Upper lobe of left lung (tissue), 4 donors: ENCODE results near the gene UBAC1.

Experiments
- EP300 ChIP-seq, 4 donors: sonication (generic); formaldehyde crosslinking; IDR thresholded peaks; one replicate each; pipeline ENCODE4 v1.5.1; 2017; ENCODE audit warnings: antibody characterized with exemption in 4 of 4, control low read depth in 2 of 4
- POLR2A ChIP-seq, 4 donors: fragments of 450-650 bp; IDR thresholded peaks; one replicate each; pipeline ENCODE4 v1.5.1; 2016 to 2017; ENCODE audit warnings: antibody characterized with exemption in 4 of 4, mild to moderate bottlenecking in 2 of 4
- POLR2AphosphoS5 ChIP-seq, 2 donors: sonication (generic); formaldehyde crosslinking; IDR thresholded peaks; one replicate each; pipeline ENCODE4 v1.5.1; 2017; ENCODE audit warnings: antibody characterized with exemption in 2 of 2
- TF ChIP-seq, protein P1 (sequence below), 6 experiments: fragments of 450-650 bp in 4 of 6; fragments of 200-600 bp in 2 of 6; sonication (generic) in 2 of 6; IDR thresholded peaks; one replicate each; pipeline ENCODE4 v1.5.1; 2016 to 2019; ENCODE audit warnings: antibody characterized with exemption in 6 of 6

- TF ChIP-seq, protein P1, sequence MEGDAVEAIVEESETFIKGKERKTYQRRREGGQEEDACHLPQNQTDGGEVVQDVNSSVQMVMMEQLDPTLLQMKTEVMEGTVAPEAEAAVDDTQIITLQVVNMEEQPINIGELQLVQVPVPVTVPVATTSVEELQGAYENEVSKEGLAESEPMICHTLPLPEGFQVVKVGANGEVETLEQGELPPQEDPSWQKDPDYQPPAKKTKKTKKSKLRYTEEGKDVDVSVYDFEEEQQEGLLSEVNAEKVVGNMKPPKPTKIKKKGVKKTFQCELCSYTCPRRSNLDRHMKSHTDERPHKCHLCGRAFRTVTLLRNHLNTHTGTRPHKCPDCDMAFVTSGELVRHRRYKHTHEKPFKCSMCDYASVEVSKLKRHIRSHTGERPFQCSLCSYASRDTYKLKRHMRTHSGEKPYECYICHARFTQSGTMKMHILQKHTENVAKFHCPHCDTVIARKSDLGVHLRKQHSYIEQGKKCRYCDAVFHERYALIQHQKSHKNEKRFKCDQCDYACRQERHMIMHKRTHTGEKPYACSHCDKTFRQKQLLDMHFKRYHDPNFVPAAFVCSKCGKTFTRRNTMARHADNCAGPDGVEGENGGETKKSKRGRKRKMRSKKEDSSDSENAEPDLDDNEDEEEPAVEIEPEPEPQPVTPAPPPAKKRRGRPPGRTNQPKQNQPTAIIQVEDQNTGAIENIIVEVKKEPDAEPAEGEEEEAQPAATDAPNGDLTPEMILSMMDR (IDR thresholded peaks at IDR 0.05): no peak
- TF ChIP-seq POLR2A (IDR thresholded peaks at IDR 0.05) (no peak), EP300 (IDR thresholded peaks at IDR 0.05) (no peak), POLR2AphosphoS5 (IDR thresholded peaks at IDR 0.05) (no peak)
Measured at GRCh38 chr9:135970128-135970815, 9.1 kb upstream of the UBAC1 start.
